ENCODE data around the gene DCLK1. TPM values are rescaled to one million over a fixed set of nuclear protein-coding genes. Genes with fewer than 3 reads are reported as not detected.

DCLK1 gene
- total RNA-seq, 1 donor from 2014 or later, result not detected

DNA sequence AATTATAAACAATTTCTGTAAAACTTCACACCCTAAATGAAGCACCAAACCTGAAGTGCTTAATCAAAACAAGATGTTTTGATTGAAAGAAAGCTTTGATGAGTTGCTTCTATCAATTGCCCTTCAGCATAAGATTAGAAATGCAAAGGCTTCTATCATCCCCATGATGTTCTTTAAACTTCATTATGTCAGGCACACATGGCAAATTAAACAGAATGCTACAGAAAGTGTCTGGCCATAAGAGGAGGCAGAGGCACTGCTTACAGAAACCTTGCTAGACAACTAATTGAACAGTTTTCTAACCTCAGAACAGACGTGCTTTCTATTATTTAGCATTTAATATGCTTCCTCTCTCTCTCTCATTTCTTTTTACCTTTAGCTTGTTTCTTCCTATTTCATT is 228.1 kb downstream of the DCLK1 start:
- POLR2A ChIA-PET, result no interaction called here
- no peaks in the 10 kb centered on the region for H3K4me1 Mint-ChIP-seq
- no peaks in the 10 kb centered on the region for H3K9me3 Mint-ChIP-seq
- no peak overlapping the region for H3K4me3 Mint-ChIP-seq
- ATAC-seq (ENCODE audit: low read depth) (no peak), DNase-seq (no peak)
- H3K36me3 Mint-ChIP-seq (ENCODE audit: low read depth), result no peaks in the 10 kb centered on the region
- intact Hi-C loops (cut with micrococcal nuclease), result no loop called here
- H3K27ac Mint-ChIP-seq, result no peak overlapping the region
- H3K27me3 Mint-ChIP-seq, result no peaks in the 10 kb centered on the region
- TF ChIP-seq, protein P1, sequence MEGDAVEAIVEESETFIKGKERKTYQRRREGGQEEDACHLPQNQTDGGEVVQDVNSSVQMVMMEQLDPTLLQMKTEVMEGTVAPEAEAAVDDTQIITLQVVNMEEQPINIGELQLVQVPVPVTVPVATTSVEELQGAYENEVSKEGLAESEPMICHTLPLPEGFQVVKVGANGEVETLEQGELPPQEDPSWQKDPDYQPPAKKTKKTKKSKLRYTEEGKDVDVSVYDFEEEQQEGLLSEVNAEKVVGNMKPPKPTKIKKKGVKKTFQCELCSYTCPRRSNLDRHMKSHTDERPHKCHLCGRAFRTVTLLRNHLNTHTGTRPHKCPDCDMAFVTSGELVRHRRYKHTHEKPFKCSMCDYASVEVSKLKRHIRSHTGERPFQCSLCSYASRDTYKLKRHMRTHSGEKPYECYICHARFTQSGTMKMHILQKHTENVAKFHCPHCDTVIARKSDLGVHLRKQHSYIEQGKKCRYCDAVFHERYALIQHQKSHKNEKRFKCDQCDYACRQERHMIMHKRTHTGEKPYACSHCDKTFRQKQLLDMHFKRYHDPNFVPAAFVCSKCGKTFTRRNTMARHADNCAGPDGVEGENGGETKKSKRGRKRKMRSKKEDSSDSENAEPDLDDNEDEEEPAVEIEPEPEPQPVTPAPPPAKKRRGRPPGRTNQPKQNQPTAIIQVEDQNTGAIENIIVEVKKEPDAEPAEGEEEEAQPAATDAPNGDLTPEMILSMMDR (IDR thresholded peaks at IDR 0.05), result no peak
- CTCF ChIA-PET, result no interaction called here

DNA sequence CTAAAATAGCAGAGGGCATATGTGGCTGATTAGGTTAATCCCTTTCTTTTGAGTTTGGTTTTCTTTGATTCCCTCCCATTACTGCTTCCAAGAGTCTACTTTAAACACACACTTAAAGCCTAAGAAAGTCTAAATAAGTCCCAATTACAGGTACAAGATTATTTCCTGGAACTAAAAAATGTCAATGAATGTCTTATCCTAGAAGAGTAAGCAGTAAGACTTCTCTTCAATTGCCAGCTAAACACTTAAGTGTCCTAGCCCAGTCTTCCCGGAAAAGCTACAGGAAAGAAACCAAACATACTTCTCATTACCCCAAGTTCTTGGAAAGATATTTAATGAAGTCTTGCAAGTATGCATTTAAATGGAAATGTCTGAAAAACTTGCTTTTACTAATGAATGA is 233.1 kb downstream of the DCLK1 start:
- TF ChIP-seq, protein P1 (IDR thresholded peaks at IDR 0.05), result no peak
- ChIA-PET POLR2A (no interaction called here), CTCF (no interaction called here)
- DNase-seq (no peak), ATAC-seq (ENCODE audit: low read depth) (no peak)
- Mint-ChIP-seq H3K27ac (no peak overlapping the region), H3K9me3 (no peaks in the 10 kb centered on the region), H3K4me3 (no peak overlapping the region), H3K4me1 (no peaks in the 10 kb centered on the region), H3K27me3 (no peaks in the 10 kb centered on the region), H3K36me3 (ENCODE audit: low read depth) (no peaks in the 10 kb centered on the region)
- intact Hi-C loops (cut with micrococcal nuclease), result no loop called here

DNA sequence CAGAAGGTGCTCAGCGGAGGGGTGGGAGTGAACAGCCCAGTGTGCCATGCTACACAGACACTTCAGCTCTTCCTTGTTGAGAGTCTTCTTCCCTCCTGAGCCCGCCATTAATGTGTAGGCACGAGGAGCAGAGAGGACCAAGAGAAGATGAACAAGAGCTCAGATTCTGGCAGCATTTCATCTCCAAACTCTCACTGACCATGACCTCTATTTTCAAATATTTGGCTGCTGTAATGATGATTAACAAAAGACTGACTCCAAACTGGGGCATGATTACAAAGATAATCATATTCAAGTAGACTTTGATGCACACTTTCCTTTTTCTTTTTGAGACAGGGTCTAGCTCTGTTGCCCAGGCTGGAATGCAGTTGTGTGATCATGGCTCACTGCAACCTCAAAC is 236.5 kb downstream of the DCLK1 start:
- Mint-ChIP-seq H3K27ac (no peak overlapping the region), H3K4me3 (no peak overlapping the region), H3K36me3 (ENCODE audit: low read depth) (no peaks in the 10 kb centered on the region), H3K9me3 (no peaks in the 10 kb centered on the region), H3K4me1 (no peaks in the 10 kb centered on the region), H3K27me3 (no peaks in the 10 kb centered on the region)
- TF ChIP-seq, protein P1 (IDR thresholded peaks at IDR 0.05), result no peak
- ATAC-seq (ENCODE audit: low read depth) (no peak), DNase-seq (no peak)
- ChIA-PET POLR2A (no interaction called here), CTCF (no interaction called here)
- intact Hi-C loops (cut with micrococcal nuclease), result no loop called here

DNA sequence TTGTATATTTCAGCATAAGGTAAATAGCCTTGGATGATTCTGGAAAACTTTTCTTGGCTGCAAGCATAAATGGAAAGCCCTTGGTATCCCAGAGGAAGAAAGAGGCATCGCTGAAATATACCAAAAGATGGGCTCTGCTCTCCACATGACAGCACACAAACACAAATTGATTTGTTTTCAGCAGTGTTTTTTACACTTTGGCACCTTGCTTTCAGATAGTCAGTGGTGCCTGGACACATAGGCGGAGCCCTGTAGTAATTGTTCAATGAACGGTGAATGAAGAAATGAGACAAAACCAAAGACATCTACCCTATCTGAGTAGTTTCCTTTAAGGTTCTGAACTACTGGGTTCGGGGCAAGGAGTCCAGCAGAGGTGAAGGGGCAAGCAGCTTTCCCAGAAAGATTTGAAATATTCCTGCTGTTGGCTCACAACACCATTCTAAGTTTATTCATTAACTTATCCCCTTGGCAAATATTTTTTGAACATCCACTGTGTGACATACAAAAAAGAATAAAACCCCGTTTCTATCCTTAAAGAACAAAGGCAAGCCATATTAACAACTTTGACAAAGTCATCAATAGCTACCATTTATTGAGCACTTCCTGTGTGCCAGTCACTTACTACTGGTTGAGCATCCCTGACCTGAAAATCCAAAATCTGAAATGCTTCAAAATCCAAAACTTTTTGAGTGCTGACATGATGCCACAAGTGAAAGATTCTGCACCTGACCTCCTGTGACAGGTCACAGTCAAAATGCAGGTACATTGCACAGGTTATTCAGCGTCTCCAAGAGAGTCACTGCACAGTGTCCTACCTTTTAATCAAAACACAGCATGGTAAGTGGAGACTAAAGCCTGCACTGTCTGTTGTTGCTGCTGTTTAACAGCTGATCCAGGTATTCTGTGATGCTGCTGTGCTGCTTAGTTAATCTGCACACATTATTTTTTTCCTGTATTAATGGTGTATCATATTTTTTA is 238.1 kb downstream of the DCLK1 start:
- Mint-ChIP-seq H3K9me3 (no peaks in the 10 kb centered on the region), H3K4me1 (no peaks in the 10 kb centered on the region), H3K4me3 (no peak overlapping the region), H3K36me3 (ENCODE audit: low read depth) (no peaks in the 10 kb centered on the region), H3K27me3 (no peaks in the 10 kb centered on the region), H3K27ac (no peak overlapping the region)
- DNase-seq (no peak), ATAC-seq (ENCODE audit: low read depth) (no peak)
- TF ChIP-seq, protein P1 (IDR thresholded peaks at IDR 0.05), result no peak
- ChIA-PET CTCF (no interaction called here), POLR2A (no interaction called here)
- intact Hi-C loops (cut with micrococcal nuclease), result no loop called here

DNA sequence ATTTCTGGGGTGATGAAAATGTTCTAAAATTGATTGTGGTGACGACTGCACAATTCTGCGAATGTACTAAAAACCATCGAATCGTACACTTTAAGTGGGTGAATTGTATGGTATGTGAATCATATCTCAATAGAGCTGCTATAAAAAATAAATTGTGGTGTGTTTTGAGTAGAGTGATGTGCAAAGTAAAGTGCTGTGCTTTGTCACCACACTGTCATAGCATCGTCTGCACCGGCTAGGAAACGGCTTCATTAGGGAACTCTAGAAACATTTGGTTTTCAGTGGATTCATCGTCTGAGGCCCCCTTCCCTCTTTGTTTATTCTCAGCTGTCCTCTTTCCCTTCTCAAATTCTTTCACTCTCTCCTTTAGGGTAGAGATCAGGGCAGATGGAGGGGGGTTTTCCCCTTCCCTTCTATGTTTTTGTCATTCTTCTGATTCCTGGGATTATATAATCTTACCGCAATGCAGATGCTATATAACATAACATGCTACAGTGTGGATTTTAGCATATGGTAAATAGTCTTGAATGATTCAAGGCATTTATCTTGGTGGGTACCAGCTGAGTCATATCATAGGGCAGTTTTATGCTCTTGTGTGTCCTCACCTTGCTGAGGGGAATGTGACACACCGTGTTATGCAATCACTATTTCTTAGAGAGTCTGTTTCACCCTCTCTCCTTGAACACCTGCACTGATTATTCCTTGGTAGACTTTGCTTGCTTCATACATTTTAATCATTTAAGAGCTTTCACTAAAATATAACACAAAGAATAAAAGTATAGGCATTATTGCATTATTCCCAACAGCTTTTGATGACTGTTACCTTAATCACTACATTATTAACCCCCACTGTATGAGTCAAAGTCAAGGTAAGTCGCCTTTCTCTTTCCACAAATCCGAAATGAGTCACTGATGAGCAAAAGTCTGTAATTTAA is 239.4 kb downstream of the DCLK1 start:
- ATAC-seq (ENCODE audit: low read depth), result no peak
- Mint-ChIP-seq H3K4me3 (no peak overlapping the region), H3K27ac (no peak overlapping the region), H3K27me3 (no peaks in the 10 kb centered on the region), H3K9me3 (no peaks in the 10 kb centered on the region), H3K4me1 (no peaks in the 10 kb centered on the region), H3K36me3 (ENCODE audit: low read depth) (no peaks in the 10 kb centered on the region)
- ChIA-PET POLR2A (no interaction called here), CTCF (no interaction called here)
- TF ChIP-seq, protein P1 (IDR thresholded peaks at IDR 0.05), result no peak
- intact Hi-C loops (cut with micrococcal nuclease), result no loop called here
- DNase-seq, result no peak

All from activated B cell treated with CpG ODN at 0.5 μM for 24 hours (primary cell).